ENCODE results near the gene TRIOBP.

- TF ChIP-seq CTCF (IDR thresholded peaks at IDR 0.05), result no peak
- no peak for TF ChIP-seq POLR2A (IDR thresholded peaks at IDR 0.05)
Measured at GRCh38 chr22:37647317-37647716, 49.5 kb upstream of the TRIOBP start.
